IMR-90 (cell line): ENCODE results near the gene MLLT1. TPM values are rescaled to one million over a fixed set of nuclear protein-coding genes. Genes with fewer than 3 reads are reported as not detected.

Source experiments
- ATAC-seq: fragments of 200-7000 bp; cut with Tn5 transposase; 2 replicates; pipeline ENCODE4 v1.9.1; 2020; ENCODE audit warnings: low read depth, mild to moderate bottlenecking, moderate library complexity
- BruUV-seq: library from RNA; stranded (reverse); fragments of 400-500 nt; replicated peaks from 2 replicates; lab custom pipeline; 2021; lab: Mats Ljungman, UMichigan
- CTCF ChIA-PET: fragments of 300-600 bp; formaldehyde crosslinking; extraction: SDS; loops from one replicate; lab custom pipeline; 2021; ENCODE audit warnings: antibody characterized with exemption; lab: Yijun Ruan, JAX
- POLR2A ChIA-PET: fragments of 300-600 bp; sonication (Branson Sonifier 250); formaldehyde crosslinking; loops from one replicate; lab custom pipeline; 2022; ENCODE audit warnings: antibody characterized with exemption; ENCODE audit not compliant: unreplicated experiment; lab: Charles Lee
- DNase-seq: peaks from one replicate; pipeline ENCODE4 v3.0.0; 2013
- H2AFZ ChIP-seq: replicated peaks from 2 replicates; pipeline ENCODE3; 2013; ENCODE audit warnings: low read length, mild to moderate bottlenecking; ENCODE audit not compliant: poor library complexity
- H2AK5ac ChIP-seq: 2 replicates; pipeline ENCODE4 v1.6.1; 2013; ENCODE audit warnings: low read depth, low read length, inconsistent platforms
- H2AK9ac ChIP-seq: replicated peaks from 2 replicates; pipeline ENCODE3; 2013; ENCODE audit warnings: mild to moderate bottlenecking, low read depth, low read length, moderate library complexity; ENCODE audit not compliant: poor library complexity
- H2BK120ac ChIP-seq: 2 replicates; pipeline ENCODE4 v1.6.1; 2013; ENCODE audit warnings: low read depth, low read length, inconsistent platforms
- H2BK15ac ChIP-seq: 3 replicates; pipeline ENCODE4 v1.6.1; 2013; ENCODE audit warnings: low read depth, low read length, inconsistent platforms
- H2BK20ac ChIP-seq: 2 replicates; pipeline ENCODE4 v1.6.1; 2013; ENCODE audit warnings: low read depth, mild to moderate bottlenecking, inconsistent platforms, low read length, moderate library complexity
- H2BK5ac ChIP-seq: 2 replicates; pipeline ENCODE4 v1.6.1; 2013; ENCODE audit warnings: mild to moderate bottlenecking, low read depth, low read length, inconsistent platforms; ENCODE audit not compliant: poor library complexity, severe bottlenecking
- H3K14ac ChIP-seq: replicated peaks from 2 replicates; pipeline ENCODE4 v1.6.1; 2013; ENCODE audit warnings: low read depth, low read length, inconsistent platforms
- H3K18ac ChIP-seq: 2 replicates; pipeline ENCODE4 v1.6.1; 2013; ENCODE audit warnings: low read depth, low read length, control low read depth
- H3K23ac ChIP-seq: 2 replicates; pipeline ENCODE4 v1.6.1; 2013; ENCODE audit warnings: low read depth, low read length, inconsistent platforms
- H3K27ac ChIP-seq: 2 replicates; pipeline ENCODE4 v1.5.1; 2013; ENCODE audit warnings: mild to moderate bottlenecking, control low read depth, low read length; ENCODE audit not compliant: insufficient read depth
- H3K27me3 ChIP-seq: 2 replicates; pipeline ENCODE4 v1.6.1; 2013; ENCODE audit warnings: low read length; ENCODE audit not compliant: control insufficient read depth, insufficient read depth
- H3K36me3 ChIP-seq: 2 replicates; pipeline ENCODE4 v1.6.1; 2013; ENCODE audit warnings: low read length, mixed read lengths; ENCODE audit not compliant: control insufficient read depth, insufficient read depth
- H3K4ac ChIP-seq: 2 replicates; pipeline ENCODE4 v1.6.1; 2013; ENCODE audit warnings: low read depth, low read length, inconsistent platforms
- H3K4me1 ChIP-seq: 2 replicates; pipeline ENCODE4 v1.6.1; 2013; ENCODE audit warnings: low read length, mixed read lengths; ENCODE audit not compliant: control insufficient read depth, insufficient read depth
- H3K4me2 ChIP-seq: 2 replicates; pipeline ENCODE4 v1.6.1; 2013; ENCODE audit warnings: low read depth, mild to moderate bottlenecking, control low read depth, low read length, moderate library complexity
- H3K4me3 ChIP-seq: 2 replicates; pipeline ENCODE4 v1.5.1; 2013; ENCODE audit warnings: low read depth, mild to moderate bottlenecking, control low read depth, low read length, moderate library complexity; ENCODE audit not compliant: insufficient read depth
- H3K56ac ChIP-seq: 2 replicates; pipeline ENCODE4 v1.6.1; 2013; ENCODE audit warnings: low read length, inconsistent platforms; ENCODE audit not compliant: insufficient read depth; ENCODE audit errors: extremely low read depth
- H3K79me1 ChIP-seq, 2 experiments: 2 replicates each; pipeline ENCODE4 v1.6.1; 2013; ENCODE audit warnings: low read length in 2 of 2, inconsistent platforms in 1 of 2, low read depth in 1 of 2
- H3K9ac ChIP-seq: 2 replicates; pipeline ENCODE4 v1.6.1; 2013; ENCODE audit warnings: low read depth, low read length, control low read depth
- H3K9me1 ChIP-seq: 2 replicates; pipeline ENCODE4 v1.6.1; 2013; ENCODE audit warnings: low read length, inconsistent platforms; ENCODE audit not compliant: insufficient read depth
- H3K9me3 ChIP-seq: 2 replicates; pipeline ENCODE4 v1.6.1; 2013; ENCODE audit warnings: low read length; ENCODE audit not compliant: control insufficient read depth, insufficient read depth
- H4K20me1 ChIP-seq: 2 replicates; pipeline ENCODE4 v1.6.1; 2013; ENCODE audit warnings: low read length, inconsistent platforms; ENCODE audit not compliant: insufficient read depth
- H4K5ac ChIP-seq: 2 replicates; pipeline ENCODE4 v1.6.1; 2013; ENCODE audit warnings: mild to moderate bottlenecking, low read depth, low read length, control low read depth
- H4K8ac ChIP-seq, 2 experiments: 2 replicates each; pipeline ENCODE4 v1.6.1; 2013; ENCODE audit warnings: low read depth in 2 of 2, low read length in 2 of 2, control low read depth in 1 of 2, inconsistent platforms in 1 of 2
- H4K91ac ChIP-seq: 2 replicates; pipeline ENCODE4 v1.6.1; 2013; ENCODE audit warnings: low read depth, low read length, inconsistent platforms; ENCODE audit not compliant: insufficient read depth
- CEBPB ChIP-seq: IDR thresholded peaks from 2 replicates; pipeline ENCODE4 v1.6.1; 2012; ENCODE audit warnings: low read depth, low read length, improper control_type of control experiment
- MAZ ChIP-seq: IDR thresholded peaks from 2 replicates; pipeline ENCODE4 v1.6.1; 2012; ENCODE audit warnings: low read depth, mild to moderate bottlenecking, low read length, improper control_type of control experiment, moderate library complexity, borderline replicate concordance
- RFX5 ChIP-seq: IDR thresholded peaks from 2 replicates; pipeline ENCODE4 v1.8.0; 2012; ENCODE audit warnings: low read depth, mild to moderate bottlenecking, low read length, moderate library complexity
- WGBS, 2 experiments: methylation state at CpG; one replicate each; pipeline versions ENCODE4 v1.1.5 to v1.1.7; 2013; ENCODE audit warnings: missing lambda C conversion rate in 2 of 2; ENCODE audit not compliant: insufficient read length in 1 of 2; ENCODE audit errors: extremely low coverage in 2 of 2; 5-methylcytosine and 5-hydroxymethylcytosine counted together
- dilution Hi-C: fragments of 300-500 bp; cut with HindIII; formaldehyde crosslinking; loops from one replicate; pipeline ENCODE4 v1.14.3; 2018; ENCODE audit warnings: low sequenced_read_pairs; ENCODE audit not compliant: unreplicated experiment
- in situ Hi-C: fragments of 300-500 bp; cut with MboI; formaldehyde crosslinking; loops from 3 replicates; pipeline ENCODE4 v1.14.3; 2019; ENCODE audit warnings: low sequenced_read_pairs, inconsistent platforms, mixed read lengths
- intact Hi-C: fragments of 100-400 bp; cut with micrococcal nuclease; formaldehyde crosslinking; loops from 2 replicates; pipeline ENCODE4 v1.10.0; 2022
- polyA plus RNA-seq, 3 experiments: library from polyadenylated mRNA; depleted of rRNA; stranded (reverse); fragments of >200 nt; gene quantifications; 2 replicates each; pipeline ENCODE4 v1.2.3, GENCODE V29; 2012; ENCODE audit warnings: low replicate concordance in 1 of 3
- total RNA-seq: library from RNA; depleted of rRNA; stranded (reverse); fragments of >200 nt; gene quantifications from 2 replicates; pipeline ENCODE4 v1.2.3, GENCODE V29; 2012

The MLLT1 gene
- total and polyA plus RNA-seq, 2 of the 4 experiments (the other 2 are of a cell fraction), result 1.3 to 30.6 TPM

DNA sequence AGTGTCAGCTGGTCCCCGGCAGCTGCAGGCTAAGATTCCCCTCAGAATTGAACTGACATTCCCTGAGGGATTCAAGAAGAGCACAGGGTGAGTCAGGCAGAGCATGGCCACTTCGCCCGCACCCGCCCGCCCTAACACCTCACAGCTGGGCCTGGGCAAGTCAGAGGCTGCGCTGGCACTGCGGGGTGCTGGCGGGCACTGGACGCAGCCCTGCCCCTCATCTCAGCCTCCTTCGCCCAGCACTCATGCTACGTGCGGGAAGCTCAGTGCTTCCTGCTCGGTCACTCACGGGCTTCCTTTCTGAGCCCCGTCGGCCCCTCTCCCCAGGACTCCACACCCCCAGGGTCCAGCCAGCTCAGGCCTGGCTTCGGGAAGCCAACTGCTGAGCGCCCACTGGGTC lies 56.9 kb downstream of the MLLT1 start:
- Histone ChIP-seq H4K8ac (no peak overlapping the region), H3K56ac (no peak overlapping the region), H3K18ac (no peak overlapping the region), H2AK9ac (no peak overlapping the region), H3K79me1 (peaks cover 15 to 73% of the 10 kb centered on the region in 2 experiments), H2BK20ac (no peak overlapping the region), H3K14ac (no peak overlapping the region), H3K36me3 (peaks cover 43% of the 10 kb centered on the region), H4K91ac (no peak overlapping the region), H3K4ac (no peak overlapping the region), H3K23ac (no peak overlapping the region), H3K4me1 (peaks cover 16% of the 10 kb centered on the region), H2AFZ (no peak overlapping the region), H3K27me3 (no peaks in the 10 kb centered on the region), H2BK120ac (no peak overlapping the region), H4K20me1 (peaks cover 55% of the 10 kb centered on the region), H3K9me3 (no peaks in the 10 kb centered on the region), H2BK15ac (no peak overlapping the region), H3K9me1 (no peaks in the 10 kb centered on the region), H3K4me2 (no peak overlapping the region), H3K27ac (no peak overlapping the region), H2AK5ac (no peak overlapping the region), H2BK5ac (no peak overlapping the region), H3K4me3 (no peak overlapping the region), H3K9ac (no peak overlapping the region), H4K5ac (no peak overlapping the region)
- ATAC-seq (no peak), DNase-seq (no peak)
- TF ChIP-seq CEBPB (no peak), RFX5 (no peak), MAZ (no peak)
- WGBS, 2 experiments, result 92% methylated on average over 12 of the region's 18 CpGs; no CpG with 5 or more reads in 1 of the 2 experiments
- no TSS peak for BruUV-seq
- in situ Hi-C loops, result loop anchor here (10.0 kb wide), 1 partner anchor 52 kb away; the partner anchor contains the start of gene MLLT1
- ChIA-PET POLR2A (no interaction called here), CTCF (no interaction called here)
- intact Hi-C loops, result no loop called here
- dilution Hi-C loops, result no loop called here
